K562 (cell line): Measurements from ENCODE around the gene PUSL1. TPM values are rescaled to one million over a fixed set of nuclear protein-coding genes. Genes with fewer than 3 reads are reported as not detected.

Experiments used
- ATAC-seq: fragments of 200-7000 bp; cut with Tn5 transposase; 3 replicates; pipeline ENCODE4 v1.9.1; 2020; ENCODE audit warnings: moderate library complexity
- BruUV-seq: library from RNA; stranded (reverse); fragments of 400-500 nt; replicated peaks from 2 replicates; lab custom pipeline; 2021; lab: Mats Ljungman, UMichigan
- CTCF ChIA-PET: fragments of 300-600 bp; formaldehyde crosslinking; extraction: SDS; loops from one replicate; lab custom pipeline; 2021; ENCODE audit warnings: low intra/inter-chr PET ratio; lab: Yijun Ruan, JAX
- POLR2A ChIA-PET: fragments of 300-600, 350-650 bp; sonication (Branson Sonifier 250); formaldehyde crosslinking; extraction: SDS; loops from one replicate; lab custom pipeline; 2021; ENCODE audit warnings: antibody characterized with exemption, inconsistent platforms; lab: Yijun Ruan, JAX
- DNase-seq, 4 experiments: peaks; one replicate each; pipeline versions ENCODE4 v3.0.0 to v3.0.0-alpha.2; 2011 to 2018; ENCODE audit warnings: low spot score in 3 of 4, mixed read lengths in 3 of 4; ENCODE audit errors: extremely low read depth in 1 of 4
- FAIRE-seq: peaks from 2 replicates; lab custom pipeline; 2011; peaks lifted over from hg19 to GRCh38; lab: Jason Lieb, UNC
- H2AFZ ChIP-seq: 2 replicates; pipeline ENCODE4 v1.6.0; 2011; ENCODE audit warnings: low read depth, low read length, control low read depth, inconsistent platforms
- H3K27ac ChIP-seq: fragments of 200-600 bp; 3 replicates; pipeline ENCODE4 v1.8.0; 2011; ENCODE audit warnings: low read depth, mild to moderate bottlenecking, control low read depth, inconsistent platforms, low read length, moderate library complexity, mixed read lengths; ENCODE audit errors: extremely low read depth
- H3K27me3 ChIP-seq, 2 experiments: fragments of 300-600 bp in 1 of 2; 2 replicates in 1 of 2; 3 replicates in 1 of 2; pipeline versions ENCODE4 v1.6.0 to v1.8.0; 2011; ENCODE audit warnings: inconsistent platforms in 2 of 2, low read length in 2 of 2, mild to moderate bottlenecking in 1 of 2, mixed read lengths in 1 of 2, moderate library complexity in 1 of 2; ENCODE audit not compliant: control insufficient read depth in 2 of 2, insufficient read depth in 2 of 2
- H3K36me3 ChIP-seq: fragments of 300-600 bp; 3 replicates; pipeline ENCODE4 v1.8.0; 2011; ENCODE audit warnings: mild to moderate bottlenecking, low read length, inconsistent platforms; ENCODE audit not compliant: control insufficient read depth, insufficient read depth
- H3K4me1 ChIP-seq, 2 experiments: fragments of 200-600 bp in 1 of 2; replicated peaks in 1 of 2; 2 replicates in 1 of 2; 3 replicates in 1 of 2; pipeline versions ENCODE4 v1.5.1 to v1.8.0; 2011; ENCODE audit warnings: inconsistent platforms in 2 of 2, low read length in 2 of 2, mild to moderate bottlenecking in 1 of 2, mixed read lengths in 1 of 2, moderate library complexity in 1 of 2; ENCODE audit not compliant: control insufficient read depth in 2 of 2, insufficient read depth in 2 of 2
- H3K4me2 ChIP-seq: 2 replicates; pipeline ENCODE4 v1.6.1; 2011; ENCODE audit warnings: low read length, control low read depth, inconsistent platforms, mixed read lengths; ENCODE audit not compliant: insufficient read depth
- H3K4me3 ChIP-seq: fragments of 200-600 bp; sonication (generic), shearing (Covaris generic); 2 replicates; pipeline ENCODE4 v1.5.1; 2016; ENCODE audit warnings: control low read depth, inconsistent platforms
- H3K79me2 ChIP-seq: fragments of 200-600 bp; 3 replicates; pipeline ENCODE4 v1.8.0; 2011; ENCODE audit warnings: low read length, inconsistent platforms; ENCODE audit not compliant: control insufficient read depth, insufficient read depth
- H3K9ac ChIP-seq, 2 experiments: 2 replicates each; pipeline versions ENCODE4 v1.6.0 to v1.6.1; 2011; ENCODE audit warnings: low read depth in 2 of 2, low read length in 2 of 2, control low read depth in 1 of 2, inconsistent platforms in 1 of 2, mild to moderate bottlenecking in 1 of 2, mixed read lengths in 1 of 2; ENCODE audit not compliant: insufficient read depth in 1 of 2
- H3K9me1 ChIP-seq: one replicate; pipeline ENCODE4 v1.6.0; 2011; ENCODE audit warnings: inconsistent platforms, mild to moderate bottlenecking, low read length, moderate library complexity; ENCODE audit not compliant: control insufficient read depth, insufficient read depth
- H3K9me3 ChIP-seq: replicated peaks from 2 replicates; pipeline ENCODE4 v1.5.1; 2011; ENCODE audit warnings: low read depth, low read length, inconsistent platforms; ENCODE audit not compliant: control insufficient read depth, insufficient read depth
- H4K20me1 ChIP-seq: replicated peaks from 2 replicates; pipeline ENCODE4 v1.6.1; 2011; ENCODE audit warnings: low read length, inconsistent platforms, mixed read lengths; ENCODE audit not compliant: control insufficient read depth, insufficient read depth
- CBX1 ChIP-seq: sonication (generic); IDR thresholded peaks from 2 replicates; pipeline ENCODE4 v1.6.1; 2016; ENCODE audit warnings: antibody characterized with exemption, low read depth, mild to moderate bottlenecking
- CCNT2 ChIP-seq: IDR thresholded peaks from 2 replicates; pipeline ENCODE4 v1.6.1; 2011; ENCODE audit warnings: borderline replicate concordance, low read depth, mild to moderate bottlenecking, moderate library complexity, mixed read lengths, low read length; ENCODE audit not compliant: insufficient read length; ENCODE audit errors: extremely low read depth
- FIP1L1 ChIP-seq: fragments of 200-400 bp; formaldehyde crosslinking; IDR thresholded peaks from 2 replicates; pipeline ENCODE4 v1.6.1; 2018; ENCODE audit warnings: mild to moderate bottlenecking, low read depth, low read length; ENCODE audit not compliant: poor library complexity, severe bottlenecking
- FOXJ2 ChIP-seq: fragments of 200-800 bp; sonication (Bioruptor generic); IDR thresholded peaks from 2 replicates; pipeline ENCODE4 v1.6.1; 2016; ENCODE audit warnings: missing genetic modification characterization, missing compliant biosample characterization
- GTF3C2 ChIP-seq: IDR thresholded peaks from 3 replicates; pipeline ENCODE4 v1.6.1; 2011; ENCODE audit warnings: borderline replicate concordance, mild to moderate bottlenecking, moderate library complexity; ENCODE audit not compliant: insufficient read length; ENCODE audit errors: extremely low read depth
- HNRNPL ChIP-seq: fragments of 200-400 bp; formaldehyde crosslinking; IDR thresholded peaks from 2 replicates; pipeline ENCODE4 v1.6.1; 2017; ENCODE audit warnings: low read depth, mild to moderate bottlenecking, low read length
- NFYB ChIP-seq: IDR thresholded peaks from 2 replicates; pipeline ENCODE4 v1.6.1; 2011; ENCODE audit warnings: mild to moderate bottlenecking, moderate library complexity; ENCODE audit not compliant: insufficient read length; ENCODE audit errors: extremely low read depth
- NONO ChIP-seq, 2 experiments: fragments of 200-400 bp in 1 of 2; fragments of 450-650 bp in 1 of 2; formaldehyde crosslinking in 1 of 2; IDR thresholded peaks; 2 replicates each; pipeline ENCODE4 v1.6.1; 2017; ENCODE audit warnings: low read depth in 2 of 2, mild to moderate bottlenecking in 2 of 2, moderate library complexity in 2 of 2, low read length in 1 of 2
- POLR2B ChIP-seq: fragments of 450-650 bp; IDR thresholded peaks from 2 replicates; pipeline ENCODE4 v1.6.1; 2018; ENCODE audit warnings: low read depth; ENCODE audit not compliant: partially characterized antibody
- POLR2G ChIP-seq: fragments of 200-400 bp; formaldehyde crosslinking; IDR thresholded peaks from 2 replicates; pipeline ENCODE4 v1.6.1; 2017; ENCODE audit warnings: low read depth, mild to moderate bottlenecking, antibody characterized with exemption, low read length, moderate library complexity
- RBFOX2 ChIP-seq: fragments of 200-400 bp; formaldehyde crosslinking; IDR thresholded peaks from 2 replicates; pipeline ENCODE4 v1.6.1; 2017; ENCODE audit warnings: low read depth, mild to moderate bottlenecking, low read length, moderate library complexity
- ZBTB33 ChIP-seq: sonication (generic); formaldehyde crosslinking; IDR thresholded peaks from 2 replicates; pipeline ENCODE4 v1.8.1; 2023; ENCODE audit warnings: mild to moderate bottlenecking, missing genetic modification reagents
- WGBS: fragments of 100-300 bp; shearing (Covaris generic); methylation state at CpG from one replicate; pipeline ENCODE4 v1.1.6; 2016; ENCODE audit warnings: low coverage, mixed read lengths; ENCODE audit not compliant: insufficient coverage; ENCODE audit errors: missing lambda C conversion rate; 5-methylcytosine and 5-hydroxymethylcytosine counted together
- in situ Hi-C: fragments of 300-500 bp; cut with MboI; formaldehyde crosslinking; loops from 4 replicates; pipeline ENCODE4 v1.15.0; 2018; ENCODE audit warnings: inconsistent platforms, mixed read lengths
- intact Hi-C: fragments of 100-400 bp; cut with micrococcal nuclease; formaldehyde crosslinking; loops from 2 replicates; pipeline ENCODE4 v1.14.2; 2022
- polyA plus RNA-seq, 8 experiments: library from polyadenylated mRNA; depleted of rRNA in 4 of 8; stranded (reverse) in 5 of 8; unstranded in 3 of 8; fragments of >200 nt; fragmentation: Nextera tagmentation in 2 of 8; fragmentation: Illumina TruSeq in 1 of 8; extraction: Ambion mirVana in 2 of 8; extraction: Trizol in 1 of 8; gene quantifications; 2 replicates each; pipeline versions ENCODE4 v1.2.1 to v1.2.3, GENCODE V29; 2011 to 2014; ENCODE audit warnings: inconsistent platforms in 1 of 8, missing spikeins in 1 of 8
- total RNA-seq, 7 experiments: library from RNA; depleted of rRNA in 6 of 7; stranded (reverse); fragments of >200 nt in 6 of 7; fragmentation: Illumina TruSeq in 2 of 7; extraction: Trizol in 2 of 7; gene quantifications; 2 replicates each; pipeline versions ENCODE4 v1.2.1 to v1.2.3, GENCODE V29; 2011 to 2021; ENCODE audit warnings: low replicate concordance in 1 of 7

PUSL1 gene
- total and polyA plus RNA-seq, 9 of the 15 experiments (the other 6 are each of a cell fraction or from before 2014, with no cell fraction given) = 0.62 to 86.9 (median 13.6) TPM

GRCh38 chr1:1354271-1355247 lies 46.2 kb downstream of the PUSL1 start:
- peaks cover 11% of the 10 kb centered on the region; the same call in 2 of the 3 replicates for H3K79me2 ChIP-seq
- peaks cover 24 to 81% of the 10 kb centered on the region in 2 experiments for H3K4me1 ChIP-seq
- ChIA-PET POLR2A (interaction anchor here (0.7 to 1.1 kb wide), 2 partner anchors 17 to 142 kb away, joined by 3 read pairs; no protein-coding TSS in a partner anchor), CTCF (no interaction called here)
- intact Hi-C loops (no loop called here), in situ Hi-C loops (no loop called here)
- ATAC-seq (no peak), DNase-seq (no peak), FAIRE-seq (no peak)
- WGBS = 98% methylated on average over 44 of the region's 116 CpGs
- no peak overlapping the region for H3K4me3 ChIP-seq
- H2AFZ ChIP-seq = no peak overlapping the region
- H3K4me2 ChIP-seq = no peak overlapping the region
- BruUV-seq = no TSS peak
- H3K36me3 ChIP-seq = no peaks in the 10 kb centered on the region
- H3K27me3 ChIP-seq = no peaks in the 10 kb centered on the region
- H4K20me1 ChIP-seq = peaks cover 3% of the 10 kb centered on the region; the same call in 1 of the 2 replicates
- no peak overlapping the region for H3K9ac ChIP-seq
- H3K27ac ChIP-seq = no peak overlapping the region
- H3K9me1 ChIP-seq = no peaks in the 10 kb centered on the region
- H3K9me3 ChIP-seq = no peaks in the 10 kb centered on the region
- TF ChIP-seq POLR2B (no peak), GTF3C2 (no peak), NFYB (no peak), CCNT2 (peak; percentile 26), RBFOX2 (peak; percentile 9; the same call in 1 of the 2 replicates), POLR2G (peak; percentile 66; the same call in 1 of the 2 replicates), HNRNPL (peak; percentile 66; the same call in 1 of the 2 replicates), NONO (IDR thresholded peaks at IDR 0.05; ENCODE audit: low read depth in 2 of 2, low read length in 1 of 2) (peak in 1 of 2 experiments; percentile 22; a peak in 1 of 4 replicates), ZBTB33 (peak; percentile 93), CBX1 (peak; percentile 3; the same call in 1 of the 2 replicates), FIP1L1 (peak; percentile 53), FOXJ2 (tag) (no peak)
